Stimulated activated CD4-positive, alpha-beta T cell treated with anti-CD3 and anti-CD28 coated beads, Interleukin-2, amount 100 ng/mL, for 4 hours (primary cell): ENCODE measurements around the gene NKX3-2.

Source experiments
- DNase-seq: peaks from one replicate; pipeline ENCODE4 v3.0.0-alpha.2; 2020; ENCODE audit warnings: low read depth

The NKX3-2 gene

GRCh38 chr4:13545394-13545808, 1.1 kb upstream of the NKX3-2 start:
- DNase-seq = no peak

- no peak for DNase-seq
These were observed 492 bp upstream of the NKX3-2 start for GRCh38 chr4:13544606-13545393.

DNA sequence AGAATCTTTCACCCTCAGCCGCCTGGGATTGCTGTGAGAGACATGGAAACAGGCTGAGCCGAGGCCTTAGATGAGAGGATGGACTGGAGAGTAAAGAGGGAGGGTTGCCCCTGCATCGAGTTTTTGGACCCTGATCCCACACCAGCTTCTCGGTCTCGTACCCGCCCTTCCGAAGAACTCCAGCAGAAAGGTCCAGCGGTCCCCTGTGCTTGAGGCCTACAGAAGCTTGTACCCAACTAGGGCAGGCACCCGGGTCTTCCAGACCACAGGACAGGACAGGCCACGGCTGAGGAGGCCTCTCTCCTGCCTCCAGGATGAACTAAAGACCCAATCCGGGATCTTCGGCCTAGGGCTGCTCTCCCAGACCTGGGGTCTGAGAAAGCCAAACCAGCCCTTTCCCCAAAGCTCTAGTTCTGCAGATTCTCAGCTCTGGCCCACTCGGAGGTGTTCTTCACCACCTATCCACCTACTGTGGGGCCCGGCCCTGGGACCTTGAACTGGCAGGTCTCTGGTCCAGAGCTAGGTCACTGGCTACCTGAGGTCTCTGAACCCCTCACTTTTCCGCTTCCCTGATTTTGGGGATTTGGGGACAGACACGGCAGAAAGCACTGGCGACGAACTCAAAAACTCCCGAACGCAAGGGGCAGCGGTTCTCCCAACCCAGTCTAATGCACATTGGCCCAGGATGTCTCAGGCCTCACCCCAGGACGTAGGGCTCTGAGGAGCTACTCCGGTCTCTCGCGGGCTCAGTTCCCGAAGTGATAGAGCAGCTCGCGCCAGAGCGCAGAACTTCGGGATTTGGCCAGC, 1.1 kb downstream of the NKX3-2 start:
- no peak for DNase-seq

DNA sequence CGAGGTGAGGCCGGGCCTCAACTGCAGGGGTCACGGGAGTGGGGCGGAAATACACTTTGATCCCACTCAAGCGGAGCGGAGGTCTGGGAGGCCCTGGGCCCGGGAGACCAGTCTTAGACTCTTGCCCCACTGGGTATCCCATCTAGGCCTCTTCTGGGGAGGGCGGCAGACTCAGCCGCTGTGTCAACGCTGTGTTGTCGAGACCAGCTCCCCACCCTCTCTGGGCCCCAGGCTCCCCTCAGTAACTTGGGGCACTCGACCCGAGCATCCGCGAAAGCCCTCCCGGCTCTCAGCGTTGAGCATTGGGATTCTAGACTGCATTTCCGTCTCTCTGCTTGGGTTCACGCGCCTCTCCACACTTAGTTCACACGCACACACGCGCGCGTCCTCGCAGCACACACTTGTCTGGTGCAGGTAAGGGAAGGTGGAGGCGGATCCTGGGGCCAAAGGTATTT, 1.7 kb downstream of the NKX3-2 start:
- DNase-seq = no peak

GRCh38 chr4:13541720-13542576, 2.4 kb downstream of the NKX3-2 start:
- DNase-seq = no peak

GRCh38 chr4:13541176-13541604, 3.1 kb downstream of the NKX3-2 start:
- DNase-seq = no peak

DNA sequence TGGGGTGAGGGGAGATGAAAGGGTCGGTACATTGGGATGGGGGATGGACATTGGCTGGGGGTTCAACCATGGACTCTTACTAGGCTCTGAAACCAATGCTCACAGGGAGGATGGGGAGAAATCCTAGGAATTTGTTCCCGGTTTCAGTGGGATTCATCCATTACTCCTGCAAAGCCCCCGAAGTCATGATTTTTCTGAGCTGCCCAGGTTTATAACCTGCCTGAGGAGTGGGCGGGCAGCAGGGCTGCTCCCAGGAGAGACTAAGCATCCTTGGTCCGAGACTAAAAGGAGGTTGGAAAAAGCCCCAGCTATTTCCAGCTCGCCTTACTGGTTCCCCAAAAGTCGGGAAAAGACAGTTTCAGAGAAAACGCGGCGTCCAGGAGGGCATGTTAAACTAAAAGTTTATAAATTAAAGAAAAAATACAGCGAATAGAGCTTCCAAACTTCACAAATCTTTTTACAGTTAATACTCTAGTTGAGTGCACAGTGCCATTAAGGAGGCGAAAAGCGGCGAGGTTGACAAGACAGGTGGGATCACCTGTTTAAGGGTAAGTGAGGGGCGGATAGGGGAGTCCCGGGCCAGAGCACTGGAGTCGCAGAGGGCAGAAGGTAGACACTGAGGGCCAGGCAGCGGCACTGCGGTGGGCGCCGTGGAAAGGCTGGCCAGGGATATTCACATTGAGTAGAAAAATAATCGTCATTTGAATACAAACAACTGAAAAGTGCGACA, 3.7 kb downstream of the NKX3-2 start:
- DNase-seq = no peak

- DNase-seq = no peak
These were observed 4.5 kb downstream of the NKX3-2 start for GRCh38 chr4:13539619-13540445.

GRCh38 chr4:13539047-13539618, 5.2 kb downstream of the NKX3-2 start:
- no peak for DNase-seq

DNA sequence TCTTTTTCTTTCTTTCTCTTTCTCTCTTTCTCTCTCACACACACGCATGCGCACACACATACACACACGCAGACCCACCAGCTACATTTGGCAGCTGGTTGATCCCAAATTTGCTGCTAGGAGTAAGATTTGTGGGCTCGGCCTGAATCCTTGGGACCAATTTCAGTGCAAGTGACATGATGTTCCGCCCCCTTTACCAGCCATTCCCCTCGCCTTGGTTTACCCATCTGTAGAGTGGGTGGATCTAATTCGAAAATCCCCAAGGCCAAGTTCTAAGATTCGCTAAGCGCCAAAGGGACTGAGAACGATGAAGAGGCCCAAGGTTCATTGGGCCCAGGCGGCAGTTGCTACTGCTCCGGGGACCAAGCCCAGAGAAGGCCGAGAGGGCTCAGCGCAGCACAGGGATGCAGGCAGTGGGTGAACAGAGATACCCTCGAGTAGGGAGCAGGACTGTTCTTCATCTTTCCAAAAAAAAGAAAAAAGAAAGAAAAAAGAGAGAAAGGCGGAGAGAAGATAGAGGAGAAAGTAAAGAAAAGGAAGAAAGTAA, 5.8 kb downstream of the NKX3-2 start:
- DNase-seq = no peak

- no peak for DNase-seq
These were observed 6.5 kb downstream of the NKX3-2 start for GRCh38 chr4:13537832-13538177.

GRCh38 chr4:13537011-13537831, 7.1 kb downstream of the NKX3-2 start:
- DNase-seq = no peak

DNA sequence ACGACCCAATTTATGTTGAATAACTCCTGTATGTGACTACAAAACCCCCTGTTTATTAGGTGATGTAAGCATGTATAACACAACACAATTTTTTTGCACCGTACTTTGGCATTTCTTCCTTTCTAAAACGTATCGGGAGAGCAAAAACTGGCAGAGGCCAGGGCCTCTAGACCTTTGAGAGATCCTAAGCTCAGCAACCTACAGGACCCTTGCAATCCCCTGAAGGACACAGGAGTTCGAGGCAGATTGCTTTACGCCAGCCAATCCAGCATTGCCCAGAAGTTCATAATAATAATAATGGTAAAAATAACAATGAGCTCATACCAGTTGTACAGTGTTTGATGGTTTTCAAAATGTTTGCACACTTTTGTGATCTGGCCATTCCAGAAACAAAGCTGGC, 7.7 kb downstream of the NKX3-2 start:
- DNase-seq = no peak

DNA sequence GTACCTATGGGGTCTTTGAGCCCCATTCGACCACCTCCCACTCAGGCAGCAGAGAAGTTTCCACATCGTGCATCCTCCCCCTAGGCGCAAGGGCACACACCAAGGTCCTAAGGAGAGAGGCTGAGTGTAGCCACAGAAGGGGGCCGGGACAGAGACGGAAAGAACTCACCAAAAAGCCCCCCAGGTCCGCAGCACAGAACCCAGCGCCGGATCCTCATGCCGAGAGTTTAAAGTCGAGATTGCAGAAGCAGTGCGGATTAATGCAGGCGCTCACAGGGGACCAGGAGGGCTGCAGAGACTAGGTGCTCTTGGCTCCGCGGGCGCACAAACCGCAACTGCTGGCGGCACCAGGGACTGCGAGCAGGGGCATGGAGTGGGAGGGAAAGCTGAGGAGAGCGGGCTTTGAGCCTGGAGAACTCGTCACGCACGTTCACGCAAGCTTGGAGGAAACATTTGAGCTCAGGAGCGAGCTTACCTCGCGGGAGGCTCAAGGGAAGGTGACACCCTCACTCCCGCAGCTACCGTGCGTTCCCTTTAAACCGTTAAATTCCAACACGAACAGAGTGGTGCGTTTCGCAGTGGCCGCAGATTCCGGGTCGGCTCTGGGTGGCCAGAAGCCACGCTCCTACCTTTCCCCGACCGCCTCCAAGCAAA, 8.5 kb downstream of the NKX3-2 start:
- DNase-seq = no peak

DNA sequence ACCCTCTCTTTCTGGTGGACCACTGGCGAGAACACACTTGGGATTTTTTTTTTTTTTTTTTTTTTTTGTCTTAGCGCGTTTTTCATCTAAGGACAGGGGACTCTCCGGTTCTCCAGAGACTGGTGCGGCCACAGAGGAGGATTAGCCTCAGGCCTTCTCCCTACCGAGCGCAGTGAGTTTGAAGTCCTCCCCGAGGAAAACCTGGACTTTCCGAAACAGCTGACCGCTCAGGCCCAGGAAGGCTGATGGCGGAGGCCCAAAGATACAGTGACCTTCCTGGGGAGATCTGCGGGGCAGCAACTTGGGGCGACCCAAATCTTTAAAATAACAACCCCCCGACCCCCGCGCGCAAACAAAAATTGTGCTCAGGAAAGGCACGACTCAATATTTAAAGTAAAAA, 9.2 kb downstream of the NKX3-2 start:
- no peak for DNase-seq

DNA sequence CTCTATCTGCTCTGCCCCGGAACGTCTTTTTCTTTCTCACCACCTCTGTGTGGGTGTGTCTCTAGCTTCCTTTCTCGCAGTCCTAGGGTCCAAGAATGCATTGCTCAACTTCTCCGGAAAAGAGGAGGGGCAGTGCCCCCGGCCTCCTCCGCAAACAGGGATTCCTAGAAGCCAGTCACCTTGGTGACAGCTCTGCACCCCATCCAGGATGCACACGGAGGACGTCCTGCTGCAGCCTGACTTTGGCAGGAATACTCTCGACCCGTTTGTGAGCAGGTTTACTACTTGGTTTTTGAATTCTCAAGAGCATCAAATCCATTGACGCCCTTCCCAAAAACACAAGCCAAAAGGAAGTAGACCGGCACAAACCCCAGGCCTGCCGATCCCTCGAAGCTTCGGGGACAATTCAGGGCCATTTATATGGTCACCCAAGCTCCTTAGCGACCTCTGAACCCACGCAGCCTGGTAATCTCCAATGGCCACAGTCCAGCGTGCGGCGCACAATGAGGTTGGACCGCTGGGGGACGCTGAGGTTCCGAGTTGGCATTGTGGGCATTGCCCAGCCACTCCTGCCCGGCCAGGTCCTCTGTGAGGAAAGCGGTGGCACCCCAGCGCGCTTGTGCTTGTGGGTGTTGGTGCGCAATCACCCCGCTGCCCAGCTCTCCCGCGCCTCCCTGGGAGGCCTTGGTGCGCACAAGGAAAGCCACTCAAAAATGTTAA, 9.8 kb downstream of the NKX3-2 start:
- no peak for DNase-seq

DNA sequence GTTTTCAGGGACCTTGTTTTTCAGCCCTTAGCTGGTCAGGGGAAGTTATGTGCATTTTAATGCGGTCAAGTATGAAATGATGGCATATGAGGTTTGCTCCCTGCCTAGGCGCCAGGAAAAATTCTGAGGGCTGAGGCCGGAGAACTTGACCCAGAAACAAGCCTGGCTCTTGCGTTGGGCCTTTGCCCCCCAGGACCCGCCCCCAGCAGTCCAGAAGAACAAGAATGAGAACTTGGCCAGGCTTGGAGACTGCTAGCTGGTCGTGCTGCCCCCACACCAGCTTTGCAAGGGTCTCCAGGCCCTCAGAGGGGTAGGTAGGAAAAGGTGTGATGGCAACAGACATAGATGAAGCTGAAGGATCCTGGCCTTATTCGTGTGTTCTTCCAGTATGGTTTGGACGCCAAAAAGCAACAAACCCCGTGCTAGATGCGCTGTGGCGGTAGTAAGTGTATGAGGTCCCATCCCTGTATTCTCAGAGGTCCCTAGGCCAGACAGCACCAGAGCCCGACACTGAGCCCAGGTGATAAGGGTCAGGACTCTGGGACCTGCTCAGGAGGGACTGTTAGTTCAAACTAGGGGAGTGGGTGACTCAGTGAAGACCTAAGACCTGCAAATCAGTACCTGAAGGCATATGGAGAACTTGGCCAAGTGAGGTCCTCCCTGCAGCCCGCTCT, 10.5 kb downstream of the NKX3-2 start:
- no peak for DNase-seq

DNA sequence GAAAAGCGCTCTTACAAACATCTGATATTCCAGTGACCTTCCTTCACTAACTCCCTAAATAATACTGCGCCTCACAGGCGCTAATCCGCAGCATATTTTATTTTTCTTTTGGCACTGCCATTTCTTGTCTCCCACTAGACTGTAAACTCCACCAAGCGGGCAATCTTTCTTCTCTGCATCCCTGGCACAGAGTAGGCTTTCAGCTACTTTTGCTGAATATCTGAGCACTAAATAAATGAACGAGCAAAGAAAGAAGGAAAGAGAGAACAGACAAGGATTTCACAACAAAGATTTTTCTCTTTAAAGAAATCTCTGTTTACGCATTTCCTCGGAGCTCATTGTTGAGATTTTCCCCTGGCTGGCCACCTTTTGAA, 12.7 kb downstream of the NKX3-2 start:
- no peak for DNase-seq
